Activated CD4-positive, alpha-beta memory T cell treated with anti-CD3 and anti-CD28 coated beads for 36 hours (primary cell): ENCODE measurements around the gene CAPG. TPM values are rescaled to one million over a fixed set of nuclear protein-coding genes. Genes with fewer than 3 reads are reported as not detected.

Experiments used
- CTCF ChIA-PET: fragments of 350-600 bp; sonication (Branson Sonifier 250); formaldehyde crosslinking; loops from one replicate; lab custom pipeline; 2021; ENCODE audit warnings: antibody characterized with exemption, inconsistent platforms; lab: Charles Lee
- POLR2A ChIA-PET: fragments of 350-600 bp; sonication (Branson Sonifier 250); formaldehyde crosslinking; loops from one replicate; lab custom pipeline; 2021; ENCODE audit warnings: antibody characterized with exemption; lab: Charles Lee
- DNase-seq: peaks from one replicate; pipeline ENCODE4 v3.0.0-alpha.2; 2020
- H3K27ac Mint-ChIP-seq: one replicate; pipeline ENCODE4 v1.8.0; 2021; ENCODE audit warnings: mixed read lengths
- H3K27me3 Mint-ChIP-seq: one replicate; pipeline ENCODE4 v1.8.0; 2021; ENCODE audit warnings: mixed read lengths
- H3K36me3 Mint-ChIP-seq: one replicate; pipeline ENCODE4 v1.8.0; 2021; ENCODE audit warnings: mixed read lengths
- H3K4me1 Mint-ChIP-seq: one replicate; pipeline ENCODE4 v1.8.0; 2021; ENCODE audit warnings: low read depth, mixed read lengths
- H3K4me3 Mint-ChIP-seq: one replicate; pipeline ENCODE4 v1.8.0; 2021; ENCODE audit warnings: mild to moderate bottlenecking, mixed read lengths
- H3K9me3 Mint-ChIP-seq: one replicate; pipeline ENCODE4 v1.8.0; 2021; ENCODE audit warnings: mixed read lengths
- intact Hi-C: fragments of 100-400 bp; cut with micrococcal nuclease; formaldehyde crosslinking; loops from one replicate; pipeline ENCODE4 v1.15.1; 2023
- total RNA-seq, 2 experiments: library from RNA; stranded (reverse); gene quantifications; one replicate each; pipeline ENCODE4 v1.2.3, GENCODE V29; 2021

Gene CAPG
- total RNA-seq, 2 experiments from 2014 or later: 24.1 to 25.6 TPM

- no peaks in the 10 kb centered on the region for H3K9me3 Mint-ChIP-seq
- H3K4me3 Mint-ChIP-seq: no peak overlapping the region
- intact Hi-C loops: no loop called here
- H3K27me3 Mint-ChIP-seq: no peaks in the 10 kb centered on the region
- ChIA-PET CTCF (interaction anchor here (0.9 to 2.6 kb wide), 3 partner anchors 10 to 123 kb away, joined by 5 to 13 read pairs (median 5); partner anchors contain the start of gene SH2D6), POLR2A (interaction anchor here (0.9 to 1.0 kb wide), 4 partner anchors 8 to 118 kb away, joined by 3 to 5 read pairs (median 4); no protein-coding TSS in a partner anchor)
- no peak for DNase-seq
- no peak overlapping the region for H3K27ac Mint-ChIP-seq
- no peaks in the 10 kb centered on the region for H3K36me3 Mint-ChIP-seq
- no peaks in the 10 kb centered on the region for H3K4me1 Mint-ChIP-seq
Measured at GRCh38 chr2:85429213-85429923, 19.2 kb upstream of the CAPG start.

GRCh38 chr2:85428343-85428881 is 18.2 kb upstream of the CAPG start:
- POLR2A ChIA-PET: interaction anchor here (0.9 to 1.0 kb wide), 2 partner anchors 9 to 116 kb away, joined by 3 to 5 read pairs; no protein-coding TSS in a partner anchor

GRCh38 chr2:85427300-85427835 is 17.2 kb upstream of the CAPG start:
- Mint-ChIP-seq H3K36me3 (no peaks in the 10 kb centered on the region), H3K27me3 (no peaks in the 10 kb centered on the region), H3K4me1 (no peaks in the 10 kb centered on the region), H3K4me3 (no peak overlapping the region), H3K27ac (no peak overlapping the region), H3K9me3 (no peaks in the 10 kb centered on the region)
- intact Hi-C loops: no loop called here
- ChIA-PET CTCF (interaction anchor here (1.4 to 2.6 kb wide), 2 partner anchors 8 to 10 kb away, joined by 4 to 13 read pairs; partner anchors contain the start of gene SH2D6), POLR2A (no interaction called here)
- DNase-seq: no peak

More at GRCh38 chr2:85428343-85428881, 18.2 kb upstream of the CAPG start:
- H3K27me3 Mint-ChIP-seq: no peaks in the 10 kb centered on the region
- no peaks in the 10 kb centered on the region for H3K4me1 Mint-ChIP-seq
- H3K4me3 Mint-ChIP-seq: no peak overlapping the region
- H3K27ac Mint-ChIP-seq: no peak overlapping the region
- intact Hi-C loops: no loop called here
- CTCF ChIA-PET: interaction anchor here (0.9 to 2.6 kb wide), 3 partner anchors 9 to 124 kb away, joined by 4 to 13 read pairs (median 5); partner anchors contain the start of gene SH2D6
- no peaks in the 10 kb centered on the region for H3K36me3 Mint-ChIP-seq
- no peak for DNase-seq
- H3K9me3 Mint-ChIP-seq: no peaks in the 10 kb centered on the region

GRCh38 chr2:85425588-85425987 is 15.4 kb upstream of the CAPG start:
- no peak for DNase-seq
- H3K9me3 Mint-ChIP-seq: no peaks in the 10 kb centered on the region
- no peak overlapping the region for H3K27ac Mint-ChIP-seq
- CTCF ChIA-PET: no interaction called here
- H3K4me1 Mint-ChIP-seq: peaks cover 3% of the 10 kb centered on the region
- H3K27me3 Mint-ChIP-seq: no peaks in the 10 kb centered on the region
- intact Hi-C loops: no loop called here
- no peaks in the 10 kb centered on the region for H3K36me3 Mint-ChIP-seq
- POLR2A ChIA-PET: interaction anchor here (1.0 kb wide), 1 partner anchor 114 kb away, joined by 3 read pairs; the partner anchor contains the start of gene MAT2A
- no peak overlapping the region for H3K4me3 Mint-ChIP-seq

- ChIA-PET POLR2A (interaction anchor here (1.3 kb wide), 1 partner anchor 125 kb away, joined by 3 read pairs; no protein-coding TSS in a partner anchor), CTCF (interaction anchor here (8.0 kb wide), 1 partner anchor 128 kb away, joined by 328 read pairs; no protein-coding TSS in a partner anchor)
- H3K9me3 Mint-ChIP-seq: no peaks in the 10 kb centered on the region
- DNase-seq: no peak
- peaks cover 15% of the 10 kb centered on the region for H3K4me1 Mint-ChIP-seq
- no peaks in the 10 kb centered on the region for H3K27me3 Mint-ChIP-seq
- intact Hi-C loops: no loop called here
- H3K4me3 Mint-ChIP-seq: no peak overlapping the region
- H3K27ac Mint-ChIP-seq: no peak overlapping the region
- H3K36me3 Mint-ChIP-seq: no peaks in the 10 kb centered on the region
Measured at GRCh38 chr2:85423525-85423924, 13.4 kb upstream of the CAPG start.

- Mint-ChIP-seq H3K9me3 (no peaks in the 10 kb centered on the region), H3K27ac (no peak overlapping the region), H3K27me3 (no peaks in the 10 kb centered on the region), H3K4me3 (no peak overlapping the region), H3K4me1 (peaks cover 18% of the 10 kb centered on the region), H3K36me3 (no peaks in the 10 kb centered on the region)
- DNase-seq: no peak
- CTCF ChIA-PET: interaction anchor here (1.2 to 8.0 kb wide), 6 partner anchors 10 to 215 kb away, joined by 3 to 328 read pairs (median 16); partner anchors contain the start of gene MAT2A
- POLR2A ChIA-PET: no interaction called here
- intact Hi-C loops: no loop called here
Measured at GRCh38 chr2:85422072-85422457, 11.9 kb upstream of the CAPG start.

- intact Hi-C loops: loop anchor here (2.0 kb wide), 4 partner anchors 17 to 285 kb away; partner anchors contain the start of gene USP39
- no peak for DNase-seq
- Mint-ChIP-seq H3K4me3 (no peak overlapping the region), H3K27me3 (no peaks in the 10 kb centered on the region), H3K9me3 (no peaks in the 10 kb centered on the region), H3K4me1 (peaks cover 18% of the 10 kb centered on the region), H3K36me3 (no peaks in the 10 kb centered on the region), H3K27ac (no peak overlapping the region)
- ChIA-PET CTCF (interaction anchor here (0.6 to 8.0 kb wide), 12 partner anchors 9 to 394 kb away, joined by 3 to 328 read pairs (median 6); partner anchors contain the start of genes MAT2A and RNF181), POLR2A (interaction anchor here (3.2 to 3.9 kb wide), 2 partner anchors 17 to 117 kb away, joined by 22 to 58 read pairs; partner anchors contain the start of gene MAT2A)
Measured at GRCh38 chr2:85421260-85422071, 11.3 kb upstream of the CAPG start.

GRCh38 chr2:85420536-85421259 is 10.5 kb upstream of the CAPG start:
- POLR2A ChIA-PET: interaction anchor here (1.3 to 3.9 kb wide), 8 partner anchors 9 to 131 kb away, joined by 4 to 58 read pairs (median 15); partner anchors contain the start of genes MAT2A and TGOLN2
- CTCF ChIA-PET: interaction anchor here (0.6 to 8.0 kb wide), 19 partner anchors 8 to 443 kb away, joined by 3 to 328 read pairs (median 4); partner anchors contain the start of genes ELMOD3, MAT2A, RETSAT and RNF181
- H3K27ac Mint-ChIP-seq: peak overlapping the region; percentile 64
- peak overlapping the region; percentile 53 for H3K4me3 Mint-ChIP-seq
- DNase-seq: peak; percentile 95
- intact Hi-C loops: loop anchor here (1.0 to 2.0 kb wide), 6 partner anchors 18 to 286 kb away; partner anchors contain the start of genes RNF181 and USP39
- no peaks in the 10 kb centered on the region for H3K9me3 Mint-ChIP-seq
- peaks cover 18% of the 10 kb centered on the region for H3K4me1 Mint-ChIP-seq
- no peaks in the 10 kb centered on the region for H3K36me3 Mint-ChIP-seq
- H3K27me3 Mint-ChIP-seq: no peaks in the 10 kb centered on the region

- H3K4me3 Mint-ChIP-seq: peak overlapping the region; percentile 93
Measured at GRCh38 chr2:85419009-85419675, 9.0 kb upstream of the CAPG start.

More at GRCh38 chr2:85419009-85419675, 9.0 kb upstream of the CAPG start:
- peak; percentile 19 for DNase-seq
- Mint-ChIP-seq H3K27me3 (no peaks in the 10 kb centered on the region), H3K4me1 (peaks cover 21% of the 10 kb centered on the region), H3K36me3 (no peaks in the 10 kb centered on the region), H3K9me3 (no peaks in the 10 kb centered on the region), H3K27ac (peak overlapping the region; percentile 96)
- ChIA-PET CTCF (interaction anchor here (0.6 to 8.0 kb wide), 12 partner anchors 9 to 257 kb away, joined by 3 to 328 read pairs (median 5); partner anchors contain the start of genes ELMOD3, MAT2A, RETSAT and TGOLN2), POLR2A (interaction anchor here (0.6 to 3.9 kb wide), 16 partner anchors 10 to 237 kb away, joined by 3 to 58 read pairs (median 6); partner anchors contain the start of genes C2orf68, ELMOD3, MAT2A and RETSAT)
- intact Hi-C loops: no loop called here
